Caki2 (cell line): Measurements from ENCODE around the gene TOLLIP. TPM values are rescaled to one million over a fixed set of nuclear protein-coding genes. Genes with fewer than 3 reads are reported as not detected.
"Not testable (repeated sequence)": the region's sequence is repeated elsewhere in the genome, so short reads cannot be mapped to it uniquely, and the experiment has no call there.

Source experiments
- DNase-seq: peaks from one replicate; pipeline ENCODE4 v3.0.0-alpha.2; 2015; ENCODE audit warnings: low read depth
- in situ Hi-C: cut with HindIII; loops from 2 replicates; pipeline ENCODE4 v1.10.0; 2016; ENCODE audit warnings: low sequenced_read_pairs, low pct_unique_long_range_greater_than_20kb, mixed read lengths
- total RNA-seq: library from RNA; depleted of rRNA; stranded (reverse); fragments of >200 nt; shearing (Covaris generic); gene quantifications from 2 replicates; pipeline ENCODE4 v1.2.3, GENCODE V29; 2014; ENCODE audit warnings: low replicate concordance; rRNA removed

TOLLIP gene
- total RNA-seq = 18.3 and 23.2 TPM in 2 replicates

DNA sequence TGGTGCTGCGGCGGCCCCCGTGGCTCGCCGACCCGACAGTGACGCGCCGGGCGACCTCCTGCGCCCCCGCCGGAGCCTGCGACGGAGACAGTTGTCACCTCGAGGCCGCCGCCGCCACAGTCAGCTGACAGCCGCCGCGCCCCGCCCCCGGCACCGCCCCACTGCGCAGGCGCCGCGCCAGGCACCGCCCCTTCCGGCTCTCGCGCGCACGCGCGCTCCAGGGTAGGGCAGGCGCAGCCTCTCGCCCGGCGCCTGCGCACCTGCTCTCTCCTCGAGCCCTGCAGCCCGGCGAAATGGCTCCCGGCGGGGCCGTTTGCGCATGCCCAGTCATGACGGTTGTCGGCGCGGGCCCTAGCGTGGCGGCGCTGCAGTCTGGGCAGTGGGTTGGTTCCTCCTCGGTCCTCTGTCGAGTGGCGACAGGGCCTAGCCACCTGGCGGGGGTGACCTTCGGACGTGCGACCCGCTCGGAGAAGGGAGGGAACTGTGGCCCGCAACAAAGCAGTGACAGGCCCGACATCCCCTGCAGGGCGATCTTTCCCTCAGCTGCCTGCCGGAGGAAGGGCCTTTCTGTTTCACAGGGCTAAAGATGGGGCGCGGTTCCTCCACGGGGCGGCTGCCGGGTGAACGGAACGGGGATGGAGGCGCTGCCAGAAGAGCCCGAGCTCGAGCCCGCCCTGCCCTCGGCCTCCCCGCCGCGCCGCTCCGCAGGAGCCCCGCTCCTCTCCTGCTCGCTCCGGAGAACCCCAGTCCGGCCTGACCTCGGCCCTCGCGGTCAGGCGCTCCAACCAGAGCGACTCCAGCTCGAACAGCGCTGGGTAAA, at the start of gene TOLLIP:
TSS of gene TOLLIP (minus strand) at position 135 of the 820 bp plus-strand sequence. CDS start at position 1, 134 bp downstream.
- in situ Hi-C loops = no loop called here
- peak; percentile 90 for DNase-seq

DNA sequence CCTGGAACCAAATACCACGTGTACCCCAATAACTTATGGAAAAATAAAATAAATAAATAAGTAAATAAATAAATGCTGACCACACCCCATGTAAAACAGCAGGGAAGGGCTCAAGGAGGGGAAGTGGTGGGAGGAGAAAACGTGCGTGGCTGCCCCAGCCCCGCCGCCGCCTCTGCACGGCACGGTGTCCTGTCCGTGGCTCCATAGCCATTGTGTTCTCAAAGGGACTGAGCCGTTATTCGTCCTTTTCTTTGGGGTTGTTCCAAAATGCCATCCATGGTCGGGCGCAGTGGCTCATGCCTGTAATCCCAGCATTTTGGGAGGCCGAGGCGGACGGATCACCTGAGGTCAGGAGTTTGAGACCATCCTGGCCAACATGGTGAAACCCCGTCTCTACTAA, 49.5 kb upstream of the TOLLIP start:
- in situ Hi-C loops, DNase-seq: not testable (repeated sequence)

DNA sequence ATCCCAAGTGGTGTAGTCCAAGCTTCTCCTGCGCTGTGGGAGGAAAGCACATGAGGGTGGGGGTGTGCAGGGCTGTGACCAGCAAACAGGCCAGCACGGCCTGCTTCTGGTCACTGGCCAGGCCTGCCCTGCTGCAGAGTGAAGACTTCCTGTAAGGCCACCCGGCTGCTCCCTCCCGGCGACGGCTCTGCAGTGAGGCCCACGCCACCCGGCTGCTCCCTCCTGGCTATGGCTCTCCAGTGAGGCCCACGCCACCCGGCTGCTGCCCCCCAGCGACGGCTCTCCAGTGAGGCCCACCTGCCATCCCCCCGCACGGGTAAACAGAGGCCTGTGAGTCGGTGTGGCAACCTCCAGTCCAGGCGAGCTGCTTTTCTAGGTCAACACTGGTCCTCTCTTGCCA, 48.9 kb upstream of the TOLLIP start:
- no peak for DNase-seq
- in situ Hi-C loops = no loop called here

DNA sequence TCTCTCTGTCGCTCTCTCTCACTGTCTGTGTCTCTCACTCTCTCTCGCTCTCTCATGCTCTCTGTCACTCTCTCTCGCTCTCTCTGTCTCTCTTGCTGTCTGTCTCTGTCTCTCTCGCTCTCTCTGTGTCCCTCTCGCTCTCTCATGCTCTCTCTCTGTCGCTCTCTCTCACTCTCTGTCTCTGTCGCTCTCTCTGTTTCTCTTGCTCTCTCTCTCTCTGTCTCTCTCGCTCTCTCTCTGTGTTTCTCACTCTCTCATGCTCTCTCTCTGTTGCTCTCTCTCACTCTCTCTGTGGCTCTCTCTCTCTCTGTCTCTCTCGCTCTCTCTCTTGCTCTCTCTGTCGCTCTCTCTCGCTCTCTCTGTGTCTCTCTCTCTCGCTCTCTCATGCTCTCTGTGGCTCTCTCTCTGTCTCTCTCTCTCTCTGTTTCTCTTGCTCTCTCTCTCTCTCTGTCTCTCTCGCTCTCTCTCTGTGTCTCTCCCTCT, 47.1 kb upstream of the TOLLIP start:
- in situ Hi-C loops = no loop called here
- no peak for DNase-seq

DNA sequence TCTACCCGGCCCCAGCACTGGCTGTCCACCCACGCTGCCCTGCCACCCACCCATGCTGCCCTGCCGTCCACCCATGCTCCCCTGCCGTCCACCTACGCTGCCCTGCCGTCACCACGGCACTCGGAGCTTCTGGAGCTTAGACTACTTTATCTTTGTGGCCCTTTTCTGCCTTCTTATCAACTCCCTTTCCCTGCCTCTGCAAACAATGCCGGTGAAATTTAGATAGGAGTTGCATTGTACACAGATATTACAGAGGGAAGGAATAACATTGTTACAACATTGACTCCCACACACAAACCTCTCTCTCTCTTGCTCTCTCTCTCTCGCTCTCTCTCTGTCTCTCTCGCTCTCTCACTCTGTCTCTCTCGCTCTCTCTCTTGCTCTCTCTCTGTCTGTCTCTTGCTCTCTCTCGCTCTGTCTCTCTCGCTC, 46.6 kb upstream of the TOLLIP start:
- no peak for DNase-seq
- in situ Hi-C loops = no loop called here

DNA sequence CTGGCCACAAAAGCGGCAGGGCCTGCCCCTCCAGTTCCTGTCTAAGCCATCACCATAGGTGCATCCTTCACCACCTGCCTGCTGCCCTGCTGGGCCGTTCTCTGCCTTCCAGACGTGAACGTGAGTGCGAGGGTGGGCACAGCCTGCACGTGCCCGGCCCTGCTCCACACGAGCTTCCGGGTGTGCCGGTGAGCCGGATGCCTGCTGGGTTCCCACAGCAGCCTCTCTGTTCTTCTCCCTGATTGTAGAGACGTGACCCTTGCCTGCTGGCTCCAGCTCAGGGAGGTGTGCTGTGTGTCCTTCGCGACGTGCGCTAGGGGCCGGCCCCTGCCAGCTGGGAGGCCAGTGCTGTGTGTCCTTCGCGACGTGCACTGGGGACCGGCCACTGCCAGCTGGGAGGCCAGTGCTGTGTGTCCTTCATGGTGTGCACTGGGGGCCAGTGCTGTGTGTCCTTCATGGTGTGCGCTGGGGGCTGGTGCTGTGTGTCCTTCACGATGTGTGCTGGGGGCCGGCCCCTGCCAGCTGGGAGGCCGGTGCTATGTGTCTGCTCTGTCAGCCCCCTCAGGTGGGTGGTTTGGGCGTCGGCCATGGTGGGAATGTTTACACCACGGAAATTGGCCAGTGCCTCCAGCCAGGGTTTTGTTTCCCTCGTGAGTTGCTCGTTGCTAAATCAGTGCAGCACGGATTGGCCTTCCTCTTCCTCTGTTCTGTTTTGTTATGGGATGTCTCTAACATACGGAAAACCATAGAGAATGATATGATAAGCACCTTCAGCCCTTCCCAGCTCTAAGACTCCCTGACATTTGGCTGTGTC, 44.9 kb upstream of the TOLLIP start:
- in situ Hi-C loops = no loop called here

DNA sequence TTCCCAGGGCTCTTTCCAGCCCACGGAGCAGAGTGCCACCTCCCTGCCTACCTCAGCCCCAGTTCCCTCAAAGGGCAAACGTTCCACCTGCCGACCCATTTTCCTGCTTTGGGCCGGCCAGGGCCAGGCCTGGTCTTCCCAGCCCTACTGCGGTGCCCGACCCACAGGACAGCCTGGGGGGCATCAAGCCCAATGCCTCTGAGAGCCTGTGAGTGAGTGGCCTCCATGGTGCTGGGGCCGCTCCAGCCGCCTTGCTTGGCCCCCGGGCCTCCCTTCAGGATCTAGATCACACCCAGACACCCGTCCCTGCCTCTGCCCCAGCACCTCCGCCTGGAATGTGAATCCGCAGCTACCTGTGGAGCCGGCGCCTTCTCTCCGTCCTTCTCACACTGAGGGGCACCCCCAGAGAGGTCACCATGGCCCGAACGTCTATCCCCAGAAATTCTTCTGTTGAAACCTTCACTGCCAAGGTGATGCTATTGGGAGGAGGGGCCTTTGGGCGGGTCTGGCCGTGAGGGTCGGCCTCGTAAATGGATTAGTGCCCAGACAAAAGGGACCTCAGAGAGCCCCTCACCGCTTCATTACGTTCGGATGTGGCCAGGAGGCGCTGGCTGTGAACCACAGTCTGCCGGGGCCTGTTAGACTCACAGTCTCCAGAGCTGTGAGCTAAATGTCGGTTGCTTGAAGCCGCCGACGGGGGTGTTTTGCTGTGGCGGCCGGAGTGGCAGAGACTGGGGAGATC, 44.1 kb upstream of the TOLLIP start:
- no peak for DNase-seq
- in situ Hi-C loops = no loop called here

More for the DNA sequence above, 44.9 kb upstream of the TOLLIP start:
- no peak for DNase-seq

DNA sequence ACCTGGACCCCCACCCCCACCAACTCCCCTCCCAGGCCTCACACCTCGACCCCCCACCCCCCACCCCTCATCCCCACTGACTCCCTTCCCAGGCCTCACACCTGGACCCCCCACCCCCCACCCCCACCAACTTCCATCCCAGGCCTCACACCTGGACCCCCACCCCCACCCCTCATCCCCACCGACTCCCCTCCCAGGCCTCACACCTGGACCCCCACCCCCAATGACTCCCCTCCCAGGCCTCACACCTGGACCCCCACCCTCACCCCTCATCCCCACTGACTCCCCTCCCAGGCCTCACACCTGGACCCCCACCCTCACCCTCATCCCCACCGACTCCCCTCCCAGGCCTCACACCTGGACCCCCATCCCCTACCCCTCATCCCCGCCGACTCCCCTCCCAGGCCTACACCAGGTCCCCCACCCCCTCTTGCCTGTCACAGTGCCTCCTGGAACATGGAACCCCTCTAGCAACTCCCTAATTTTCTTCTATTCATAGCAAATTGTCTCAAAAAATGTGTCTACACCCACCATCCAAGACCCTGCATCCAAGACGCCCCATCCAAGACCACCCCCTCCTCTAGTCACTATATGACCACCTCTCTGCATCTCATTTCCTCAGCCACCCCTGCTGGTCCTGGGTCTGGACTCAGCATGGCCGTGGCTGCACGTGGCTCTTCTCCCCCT, 43.4 kb upstream of the TOLLIP start:
- in situ Hi-C loops = no loop called here
- DNase-seq = no peak

DNA sequence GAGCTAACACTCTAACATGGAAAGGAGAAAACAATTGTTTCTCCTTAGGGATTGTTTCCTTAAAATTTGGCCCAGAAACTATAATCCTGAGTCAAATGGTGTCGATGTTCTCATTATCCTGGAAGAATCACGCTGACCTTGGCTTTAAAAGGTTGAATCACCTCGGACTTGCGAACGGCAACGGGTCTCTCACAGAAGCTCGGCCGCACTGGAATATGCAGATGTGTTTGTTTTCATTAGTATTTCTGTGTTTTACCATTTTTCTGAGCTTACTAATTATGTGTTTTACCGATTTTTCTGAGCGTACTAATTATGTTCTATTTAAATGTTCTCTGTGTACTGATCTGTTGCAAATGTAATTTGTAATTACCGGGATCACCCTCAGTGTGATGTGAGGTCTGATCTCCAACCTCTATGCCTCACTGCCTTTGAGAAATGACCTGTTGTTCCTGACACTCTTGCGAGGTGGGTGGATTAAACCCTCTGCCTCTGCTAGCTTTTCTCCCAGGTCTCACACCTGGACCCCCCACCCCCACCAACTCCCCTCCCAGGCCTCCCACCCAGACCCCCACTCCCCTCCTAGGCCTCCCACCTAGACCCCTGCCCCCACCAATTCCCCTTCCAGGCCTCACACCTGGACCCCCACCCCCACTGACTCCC, 42.0 kb upstream of the TOLLIP start:
- in situ Hi-C loops = no loop called here
- peak; percentile 38 for DNase-seq

DNA sequence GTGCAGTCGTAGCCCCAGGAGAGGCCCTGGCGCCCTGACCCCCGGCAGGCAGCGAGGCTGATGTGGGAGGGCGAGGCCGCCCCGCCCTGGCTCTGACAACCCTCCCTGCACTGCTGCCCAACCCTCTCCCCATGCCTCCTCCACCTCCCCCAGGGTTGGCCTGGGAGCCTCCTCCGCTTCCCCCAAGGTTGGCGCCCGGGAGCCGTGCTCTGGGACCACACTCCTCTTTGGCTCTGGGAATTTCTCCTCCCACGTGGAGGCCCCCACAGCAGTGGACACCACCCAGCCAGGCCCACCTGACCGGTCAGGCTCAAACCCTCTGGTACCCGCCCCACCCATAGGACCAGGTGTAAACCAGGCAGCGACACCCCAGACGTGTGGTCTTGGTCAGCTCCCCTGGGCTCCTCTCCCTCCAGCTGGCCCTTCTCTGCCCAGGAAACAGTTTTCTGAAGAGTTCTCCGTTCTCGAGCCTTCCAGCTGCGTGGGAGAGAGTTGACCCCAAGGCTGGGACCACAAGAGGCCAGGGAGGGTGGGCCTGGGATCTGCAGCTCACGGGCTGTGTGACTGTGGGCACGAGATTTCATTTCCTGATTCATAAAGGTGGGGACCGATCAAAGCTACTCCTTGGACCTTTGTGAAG, 40.8 kb upstream of the TOLLIP start:
- in situ Hi-C loops = no loop called here
- DNase-seq = no peak

DNA sequence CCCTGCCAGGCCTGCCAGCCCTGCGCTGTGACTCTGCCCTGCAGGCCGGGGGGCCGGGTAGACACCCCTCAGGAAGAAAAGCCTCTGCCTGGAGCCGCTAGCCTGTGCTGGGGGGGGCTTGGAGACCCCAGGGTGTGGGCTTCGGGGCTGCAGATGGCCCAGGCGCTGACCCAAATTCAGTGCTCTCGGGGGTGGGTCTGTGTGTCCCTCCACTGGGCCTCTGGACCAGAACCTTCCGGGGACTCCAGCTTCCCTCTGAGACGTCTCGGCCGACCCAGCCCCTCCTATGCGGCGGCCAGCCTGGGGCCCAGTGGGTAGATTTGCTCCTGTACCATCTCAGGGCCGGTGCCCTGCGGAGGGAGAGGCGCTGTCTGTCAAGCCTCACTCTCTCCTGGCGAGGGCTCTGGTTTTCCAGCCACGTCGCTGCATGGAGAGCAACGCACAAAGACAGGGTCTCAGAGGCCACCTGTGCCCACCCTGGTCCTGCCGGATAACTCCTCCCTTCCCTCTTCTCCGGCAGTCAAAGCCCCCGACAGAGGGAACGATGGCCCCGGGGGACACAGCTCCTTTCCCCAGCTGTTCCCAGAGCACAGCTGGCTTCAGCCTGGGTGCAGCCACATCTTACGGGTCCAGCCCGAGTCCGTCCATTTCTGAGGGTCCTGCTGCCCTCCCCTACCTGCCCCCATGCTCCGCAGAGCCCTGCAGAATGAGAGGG, 40.1 kb upstream of the TOLLIP start:
- in situ Hi-C loops = no loop called here
- no peak for DNase-seq

DNA sequence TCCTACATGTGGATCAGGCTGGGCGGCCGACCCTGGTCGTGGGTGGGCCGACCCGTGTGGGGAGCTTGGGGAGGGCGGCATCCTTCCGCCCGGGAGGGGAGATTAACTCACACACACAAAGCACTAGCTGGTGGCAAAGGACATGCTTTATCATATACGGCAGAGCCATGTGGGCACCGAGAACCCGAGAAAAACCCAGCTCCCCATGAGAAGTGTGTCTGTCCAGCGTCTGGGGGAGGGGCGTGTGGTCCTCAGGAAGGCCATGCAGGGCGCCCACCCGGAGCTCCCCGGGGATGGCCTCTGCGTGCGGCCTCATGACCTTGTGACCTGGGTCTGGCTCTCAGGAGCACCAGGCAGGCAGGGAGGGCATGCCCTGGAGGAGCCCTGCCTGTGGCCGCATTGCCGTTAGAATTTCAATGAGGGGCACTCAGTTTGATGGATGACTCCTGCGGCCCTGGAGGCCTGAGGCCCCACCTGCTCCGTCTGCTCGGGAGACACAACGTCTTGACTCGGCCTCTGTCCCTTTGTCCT, 39.4 kb upstream of the TOLLIP start:
- in situ Hi-C loops = no loop called here
- DNase-seq = no peak

DNA sequence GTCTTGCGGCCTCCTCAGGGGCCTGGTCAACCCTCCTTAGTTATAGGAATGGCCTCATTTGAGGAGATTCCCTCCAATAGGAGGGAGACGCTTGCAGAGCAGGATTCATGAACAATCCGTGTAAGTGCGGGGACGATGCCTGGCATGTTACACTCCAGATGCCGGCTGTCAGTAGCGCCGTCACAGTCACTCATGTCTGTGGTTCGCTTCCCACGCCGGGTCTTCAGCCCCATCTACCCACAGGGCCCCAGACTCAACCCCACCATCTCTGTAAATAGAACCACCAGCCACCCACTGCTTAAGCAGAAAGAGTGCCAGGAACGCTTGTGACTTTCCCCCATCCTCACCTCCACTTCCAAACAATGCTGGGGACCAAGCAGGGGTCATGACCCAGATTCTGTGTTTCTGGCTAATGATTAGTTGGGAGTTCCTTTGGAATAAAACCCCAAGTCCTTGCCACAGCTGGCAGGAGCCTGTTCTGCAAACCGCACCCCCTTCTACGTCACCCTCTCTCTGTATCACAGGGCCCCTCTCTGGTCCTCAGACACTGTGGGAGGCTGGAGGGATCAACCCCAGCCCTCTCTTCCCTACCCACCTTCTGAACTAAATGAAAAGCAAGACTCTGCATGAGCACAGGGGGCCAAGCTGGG, 38.8 kb upstream of the TOLLIP start:
- DNase-seq = no peak
- in situ Hi-C loops = no loop called here

DNA sequence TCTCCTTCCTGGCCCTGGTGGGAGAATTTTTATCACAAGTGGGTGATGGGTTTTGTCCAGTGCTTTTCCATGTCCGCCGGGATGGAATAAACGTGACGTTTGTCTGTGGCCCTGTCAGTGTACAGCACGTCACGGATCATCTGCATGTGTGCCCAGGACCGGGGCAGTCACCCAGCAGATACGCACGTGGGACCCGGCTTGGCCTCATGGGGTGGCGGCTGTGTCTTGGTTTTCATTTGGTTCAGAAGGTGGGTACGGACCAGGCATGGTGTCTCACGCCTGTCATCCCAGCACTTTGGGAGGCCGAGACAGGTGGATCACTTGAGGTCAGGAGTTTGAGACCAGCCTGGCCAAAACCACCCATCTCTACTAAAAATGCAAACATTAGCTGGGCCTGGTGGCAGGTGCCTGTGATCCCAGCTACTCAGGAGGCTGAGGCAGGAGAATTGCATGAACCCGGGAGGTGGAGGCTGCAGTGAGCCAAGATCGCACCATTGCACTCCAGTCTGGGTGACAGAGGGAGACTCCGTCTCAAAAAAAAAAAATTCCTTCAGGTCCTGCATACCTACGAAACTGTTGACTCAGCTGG, 38.1 kb upstream of the TOLLIP start:
- in situ Hi-C loops, DNase-seq: not testable (repeated sequence)

DNA sequence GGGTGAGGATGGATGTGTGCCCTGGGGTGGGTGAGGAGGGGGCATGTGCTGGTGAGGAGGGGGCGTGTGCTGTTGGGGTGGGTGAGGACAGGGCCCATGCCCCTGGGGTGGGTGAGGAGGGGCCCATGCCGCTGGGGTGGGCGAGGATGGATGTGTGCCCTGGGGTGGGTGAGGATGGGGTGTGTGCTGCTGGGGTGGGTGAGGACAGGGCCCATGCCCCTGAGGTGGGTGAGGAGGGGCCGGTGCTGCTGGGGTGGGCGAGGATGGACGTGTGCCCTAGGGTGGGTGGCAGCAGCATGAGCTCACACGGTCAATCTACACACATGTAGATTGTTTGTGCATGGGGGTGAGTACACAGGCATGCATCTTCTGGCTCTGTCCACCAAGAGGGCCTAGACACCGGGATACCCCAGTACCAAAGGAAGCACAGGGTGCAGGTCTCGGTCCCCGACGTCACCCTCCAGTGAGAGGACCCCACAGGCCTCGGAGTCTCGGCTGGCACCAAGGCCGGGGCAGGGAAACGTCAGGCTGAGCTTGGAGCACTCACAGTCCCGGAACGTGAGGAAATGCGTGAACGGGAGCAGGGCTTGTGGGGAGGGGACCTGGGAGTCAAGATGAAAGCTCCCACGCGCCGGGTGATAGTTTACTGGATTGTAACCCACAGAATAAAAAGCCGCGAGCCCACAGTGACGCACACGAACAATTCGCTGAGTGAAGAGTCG, 37.4 kb upstream of the TOLLIP start:
- in situ Hi-C loops = no loop called here

More for the DNA sequence above, 37.4 kb upstream of the TOLLIP start:
- DNase-seq = no peak
